ENCODE results near the gene WLS. TPM values are rescaled to one million over a fixed set of nuclear protein-coding genes. Genes with fewer than 3 reads are reported as not detected.

Gene WLS
- total RNA-seq, 1 donor from 2014 or later = 1.5 TPM

DNA sequence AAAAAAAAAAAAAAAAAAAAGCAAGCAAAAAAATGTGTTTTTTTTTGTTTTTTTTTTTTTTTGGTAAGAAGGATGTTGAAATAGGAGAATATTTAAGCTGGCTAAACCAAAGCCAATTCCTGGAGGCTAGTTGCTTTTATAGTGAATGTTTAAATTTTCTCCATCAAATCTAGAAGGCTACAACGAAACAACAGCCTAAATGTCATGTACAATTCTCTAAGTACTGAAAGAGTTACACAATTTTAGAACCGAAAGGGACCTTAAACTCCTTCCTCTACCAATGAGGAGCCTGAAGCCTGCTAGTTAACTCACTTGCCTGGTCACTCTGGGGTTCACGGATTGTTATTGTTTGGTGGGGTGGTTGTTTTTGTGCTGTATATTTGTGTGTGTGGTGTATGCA, 3.5 kb downstream of the WLS start:
- H3K27ac Mint-ChIP-seq (ENCODE audit: unreplicated experiment) = no peak overlapping the region
- H3K27me3 Mint-ChIP-seq (ENCODE audit: unreplicated experiment) = peaks cover 14% of the 10 kb centered on the region
- DNase-seq = no peak
- no peaks in the 10 kb centered on the region for H3K9me3 Mint-ChIP-seq (ENCODE audit: unreplicated experiment)
- peaks cover 6% of the 10 kb centered on the region for H3K4me1 Mint-ChIP-seq (ENCODE audit: low read depth, unreplicated experiment)
- no peak for TF ChIP-seq CTCF (IDR thresholded peaks at IDR 0.05; ENCODE audit: partially characterized antibody, unreplicated experiment)
- H3K36me3 Mint-ChIP-seq (ENCODE audit: unreplicated experiment) = no peaks in the 10 kb centered on the region
- no peak overlapping the region for H3K4me3 Mint-ChIP-seq (ENCODE audit: unreplicated experiment)

GRCh38 chr1:68227598-68227997, 4.7 kb downstream of the WLS start:
- Mint-ChIP-seq H3K4me1 (ENCODE audit: low read depth, unreplicated experiment) (peaks cover 6% of the 10 kb centered on the region), H3K36me3 (ENCODE audit: unreplicated experiment) (no peaks in the 10 kb centered on the region), H3K27ac (ENCODE audit: unreplicated experiment) (no peak overlapping the region), H3K27me3 (ENCODE audit: unreplicated experiment) (peaks cover 9% of the 10 kb centered on the region), H3K9me3 (ENCODE audit: unreplicated experiment) (no peaks in the 10 kb centered on the region), H3K4me3 (ENCODE audit: unreplicated experiment) (no peak overlapping the region)
- no peak for TF ChIP-seq CTCF (IDR thresholded peaks at IDR 0.05; ENCODE audit: partially characterized antibody, unreplicated experiment)
- DNase-seq = no peak

DNA sequence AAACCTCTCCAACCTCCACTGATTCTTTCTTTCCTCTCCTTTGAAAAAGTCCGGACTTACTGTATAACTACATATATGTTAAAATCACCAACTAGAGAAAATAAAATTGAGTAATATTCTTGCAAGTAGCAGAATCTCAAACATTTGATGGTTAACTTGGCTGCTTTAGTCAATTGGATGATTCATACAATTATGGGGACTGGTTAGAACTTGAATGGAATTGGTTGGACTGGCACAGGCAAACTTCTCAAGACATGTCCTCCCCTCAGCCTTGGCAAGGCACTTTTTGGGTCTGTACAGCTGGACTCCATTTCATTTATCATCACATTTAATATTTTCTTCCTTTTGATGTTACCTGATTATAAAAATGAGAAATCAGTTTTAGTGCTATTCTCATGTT, 6.5 kb downstream of the WLS start:
- Mint-ChIP-seq H3K9me3 (ENCODE audit: unreplicated experiment) (no peaks in the 10 kb centered on the region), H3K4me1 (ENCODE audit: low read depth, unreplicated experiment) (peaks cover 6% of the 10 kb centered on the region), H3K4me3 (ENCODE audit: unreplicated experiment) (no peak overlapping the region), H3K27ac (ENCODE audit: unreplicated experiment) (no peak overlapping the region), H3K36me3 (ENCODE audit: unreplicated experiment) (no peaks in the 10 kb centered on the region), H3K27me3 (ENCODE audit: unreplicated experiment) (peaks cover 6% of the 10 kb centered on the region)
- no peak for DNase-seq
- no peak for TF ChIP-seq CTCF (IDR thresholded peaks at IDR 0.05; ENCODE audit: partially characterized antibody, unreplicated experiment)

- Mint-ChIP-seq H3K4me1 (ENCODE audit: low read depth, unreplicated experiment) (no peaks in the 10 kb centered on the region), H3K27me3 (ENCODE audit: unreplicated experiment) (no peaks in the 10 kb centered on the region), H3K9me3 (ENCODE audit: unreplicated experiment) (no peaks in the 10 kb centered on the region), H3K4me3 (ENCODE audit: unreplicated experiment) (no peak overlapping the region), H3K27ac (ENCODE audit: unreplicated experiment) (no peak overlapping the region), H3K36me3 (ENCODE audit: unreplicated experiment) (no peaks in the 10 kb centered on the region)
- DNase-seq = no peak
- TF ChIP-seq CTCF (IDR thresholded peaks at IDR 0.05; ENCODE audit: partially characterized antibody, unreplicated experiment) = no peak
Observed at GRCh38 chr1:68223687-68224086, 8.6 kb downstream of the WLS start.

GRCh38 chr1:68221980-68222373, 10.3 kb downstream of the WLS start:
- Mint-ChIP-seq H3K27me3 (ENCODE audit: unreplicated experiment) (no peaks in the 10 kb centered on the region), H3K9me3 (ENCODE audit: unreplicated experiment) (no peaks in the 10 kb centered on the region), H3K27ac (ENCODE audit: unreplicated experiment) (no peak overlapping the region)

More at GRCh38 chr1:68221980-68222373, 10.3 kb downstream of the WLS start:
- Mint-ChIP-seq H3K4me3 (ENCODE audit: unreplicated experiment) (no peak overlapping the region), H3K36me3 (ENCODE audit: unreplicated experiment) (no peaks in the 10 kb centered on the region), H3K4me1 (ENCODE audit: low read depth, unreplicated experiment) (no peaks in the 10 kb centered on the region)
- no peak for TF ChIP-seq CTCF (IDR thresholded peaks at IDR 0.05; ENCODE audit: partially characterized antibody, unreplicated experiment)
- DNase-seq = no peak
